A673 (cell line): ENCODE results near the gene MEX3B.

Experiments used
- CTCF ChIP-seq: fragments of 300-800, 200-600 bp; sonication (generic); conservative IDR thresholded peaks from 2 replicates; pipeline ENCODE4 v1.5.1; 2017; ENCODE audit warnings: low read depth, mild to moderate bottlenecking, antibody characterized with exemption, low read length, moderate library complexity, mixed read lengths
- EZH2 ChIP-seq: fragments of 200-600 bp; sonication (generic); IDR thresholded peaks from 2 replicates; pipeline ENCODE4 v1.6.1; 2017; ENCODE audit warnings: borderline replicate concordance, low read depth, mild to moderate bottlenecking, mixed read lengths, antibody characterized with exemption, low read length; ENCODE audit not compliant: poor library complexity, severe bottlenecking

GRCh38 chr15:82017656-82018055, 28.2 kb downstream of the MEX3B start:
- TF ChIP-seq CTCF (no peak), EZH2 (no peak)
